GM23338 (cell line): ENCODE results near the gene ZBTB7C. TPM values are rescaled to one million over a fixed set of nuclear protein-coding genes. Genes with fewer than 3 reads are reported as not detected.

Source experiments
- ATAC-seq: fragments of 200-7000 bp; cut with Tn5 transposase; 3 replicates; pipeline ENCODE4 v1.9.1; 2020
- DNase-seq: peaks from one replicate; pipeline ENCODE4 v3.0.0-alpha.2; 2015; ENCODE audit warnings: low spot score
- H2AFZ ChIP-seq: fragments of 200-600 bp; sonication (generic); 2 replicates; pipeline ENCODE4 v1.8.0; 2016; ENCODE audit warnings: antibody characterized with exemption, mild to moderate bottlenecking, moderate library complexity
- H3F3A ChIP-seq: fragments of 200-600 bp; sonication (generic); replicated peaks from 2 replicates; pipeline ENCODE4 v1.8.0; 2017; ENCODE audit warnings: antibody characterized with exemption, mixed run types, low read depth
- H3K27ac ChIP-seq: fragments of 200-600 bp; sonication (generic); 2 replicates; pipeline ENCODE4 v1.6.1; 2016; ENCODE audit warnings: low read depth
- H3K27me3 ChIP-seq: fragments of 200-600 bp; sonication (generic); 2 replicates; pipeline ENCODE4 v1.8.0; 2016; ENCODE audit warnings: mild to moderate bottlenecking, mixed run types, moderate library complexity; ENCODE audit not compliant: insufficient read depth
- H3K36me3 ChIP-seq: fragments of 200-600 bp; sonication (generic); 2 replicates; pipeline ENCODE4 v1.8.0; 2016; ENCODE audit warnings: mild to moderate bottlenecking; ENCODE audit not compliant: insufficient read depth
- H3K4me1 ChIP-seq: fragments of 200-600 bp; sonication (generic); 2 replicates; pipeline ENCODE4 v1.8.0; 2016; ENCODE audit warnings: mild to moderate bottlenecking, moderate library complexity; ENCODE audit not compliant: insufficient read depth
- H3K4me2 ChIP-seq: fragments of 200-600 bp; sonication (generic); 2 replicates; pipeline ENCODE4 v1.7.1; 2017; ENCODE audit warnings: mixed run types
- H3K4me3 ChIP-seq: fragments of 200-600 bp; sonication (generic); 2 replicates; pipeline ENCODE4 v1.6.1; 2016; ENCODE audit warnings: mixed run types
- H3K79me2 ChIP-seq: fragments of 200-600 bp; sonication (generic); replicated peaks from 2 replicates; pipeline ENCODE4 v1.8.0; 2017; ENCODE audit warnings: mild to moderate bottlenecking; ENCODE audit not compliant: insufficient read depth
- H3K9me2 ChIP-seq: fragments of 200-600 bp; sonication (generic); 2 replicates; pipeline ENCODE4 v1.8.0; 2017; ENCODE audit not compliant: insufficient read depth
- H4K20me1 ChIP-seq: fragments of 200-600 bp; sonication (generic); replicated peaks from 2 replicates; pipeline ENCODE4 v1.8.0; 2017; ENCODE audit warnings: mild to moderate bottlenecking; ENCODE audit not compliant: insufficient read depth
- H3K27ac Mint-ChIP-seq: 2 replicates; pipeline ENCODE4 v1.8.0; 2020; ENCODE audit warnings: inconsistent platforms, mild to moderate bottlenecking, moderate library complexity, mixed read lengths
- H3K27me3 Mint-ChIP-seq: 3 replicates; pipeline ENCODE4 v1.8.0; 2022; ENCODE audit warnings: low read depth, mild to moderate bottlenecking, moderate library complexity, mixed read lengths, inconsistent platforms; ENCODE audit not compliant: insufficient read depth, poor library complexity
- H3K36me3 Mint-ChIP-seq: 3 replicates; pipeline ENCODE4 v1.8.0; 2021; ENCODE audit warnings: low read depth, mild to moderate bottlenecking, inconsistent platforms, moderate library complexity, mixed read lengths
- H3K4me1 Mint-ChIP-seq: 3 replicates; pipeline ENCODE4 v1.8.0; 2020; ENCODE audit warnings: mild to moderate bottlenecking, inconsistent platforms, mixed read lengths
- H3K4me3 Mint-ChIP-seq: 3 replicates; pipeline ENCODE4 v1.8.0; 2021; ENCODE audit warnings: moderate library complexity, mild to moderate bottlenecking, inconsistent platforms, mixed read lengths
- H3K9me3 Mint-ChIP-seq: 3 replicates; pipeline ENCODE4 v1.8.0; 2020; ENCODE audit warnings: moderate library complexity, mild to moderate bottlenecking, inconsistent platforms, mixed read lengths
- CREB1 ChIP-seq: fragments of 250-450 bp; sonication (Bioruptor Pico); IDR thresholded peaks from 2 replicates; pipeline ENCODE4 v1.5.0; 2020; ENCODE audit warnings: low read depth, mild to moderate bottlenecking, moderate library complexity
- EZH2 ChIP-seq: fragments of 200-600 bp; sonication (generic); IDR thresholded peaks from one replicate; pipeline ENCODE4 v1.8.0; 2017; ENCODE audit warnings: antibody characterized with exemption, mild to moderate bottlenecking, low read depth; ENCODE audit not compliant: unreplicated experiment
- EZH2phosphoT487 ChIP-seq: fragments of 200-600 bp; sonication (generic); IDR thresholded peaks from one replicate; pipeline ENCODE4 v1.8.1; 2018; ENCODE audit warnings: antibody characterized with exemption; ENCODE audit not compliant: unreplicated experiment
- JUNB ChIP-seq: IDR thresholded peaks from one replicate; pipeline ENCODE4 v1.6.1; 2016; ENCODE audit warnings: antibody characterized with exemption; ENCODE audit not compliant: unreplicated experiment
- NANOG ChIP-seq: IDR thresholded peaks from 2 replicates; pipeline ENCODE4 v1.6.1; 2016; ENCODE audit warnings: antibody characterized with exemption, borderline replicate concordance
- POLR2AphosphoS5 ChIP-seq: IDR thresholded peaks from 2 replicates; pipeline ENCODE4 v1.6.1; 2016; ENCODE audit warnings: antibody characterized with exemption, low read depth
- STAT1 ChIP-seq: IDR thresholded peaks from one replicate; pipeline ENCODE4 v1.6.1; 2016; ENCODE audit warnings: antibody characterized with exemption; ENCODE audit not compliant: unreplicated experiment
- ZNF114 ChIP-seq: fragments of 250-450 bp; sonication (Bioruptor Pico); IDR thresholded peaks from 2 replicates; pipeline ENCODE4 v1.5.0; 2020; ENCODE audit warnings: mild to moderate bottlenecking, moderate library complexity
- ZNF331 ChIP-seq: fragments of 250-450 bp; sonication (Bioruptor Pico); IDR thresholded peaks from 2 replicates; pipeline ENCODE4 v1.5.0; 2020; ENCODE audit warnings: low read depth, mild to moderate bottlenecking, moderate library complexity
- polyA plus RNA-seq: library from polyadenylated mRNA; unstranded; fragments of >200 nt; fragmentation: Nextera tagmentation; extraction: Ambion mirVana; gene quantifications from 2 replicates; pipeline ENCODE4 v1.2.1, GENCODE V29; 2016
- total RNA-seq: library from RNA; depleted of rRNA; stranded (reverse); fragments of >200 nt; shearing (Covaris generic); gene quantifications from 2 replicates; pipeline ENCODE4 v1.2.3, GENCODE V29; 2014
- TF ChIP-seq, protein P1 (sequence below): IDR thresholded peaks from one replicate; pipeline ENCODE4 v1.6.1; 2018; ENCODE audit warnings: antibody characterized with exemption; ENCODE audit not compliant: unreplicated experiment
- TF ChIP-seq, protein P2 (sequence below): fragments of 250-450 bp; sonication (Bioruptor Pico); IDR thresholded peaks from 2 replicates; pipeline ENCODE4 v1.5.0; 2020; ENCODE audit warnings: mild to moderate bottlenecking, moderate library complexity
- TF ChIP-seq, protein P3 (sequence below): IDR thresholded peaks from 2 replicates; pipeline ENCODE4 v1.6.1; 2016; ENCODE audit warnings: antibody characterized with exemption

ZBTB7C gene
- total and polyA plus RNA-seq, 2 experiments from 2014 or later: 0.03 to 0.14 TPM

DNA sequence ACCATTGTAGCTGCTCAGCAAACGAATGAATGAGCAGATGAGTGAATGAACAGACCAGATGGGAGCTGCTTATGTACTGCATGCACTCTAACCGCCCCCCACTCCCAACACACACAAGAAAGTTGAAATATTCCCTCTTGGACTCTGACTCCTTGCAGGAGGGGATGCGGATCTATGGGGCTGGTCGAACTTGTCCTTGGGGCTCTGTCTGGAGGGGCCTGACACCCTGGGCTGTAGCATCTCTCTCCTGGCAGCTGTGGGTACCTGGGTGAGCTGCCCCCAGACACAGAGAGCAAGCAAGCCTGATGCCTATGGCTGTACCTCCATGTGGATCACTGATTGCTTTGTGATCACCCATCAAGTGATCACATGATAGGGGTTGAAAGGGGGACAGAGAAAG lies 286.4 kb downstream of the ZBTB7C start:
- TF ChIP-seq JUNB (no peak), CREB1 (CRISPR knock-in tag) (no peak), ZNF114 (CRISPR knock-in tag) (no peak), STAT1 (no peak), EZH2 (no peak), EZH2phosphoT487 (no peak), NANOG (no peak), ZNF331 (no peak), POLR2AphosphoS5 (no peak)
- TF ChIP-seq, protein P1, sequence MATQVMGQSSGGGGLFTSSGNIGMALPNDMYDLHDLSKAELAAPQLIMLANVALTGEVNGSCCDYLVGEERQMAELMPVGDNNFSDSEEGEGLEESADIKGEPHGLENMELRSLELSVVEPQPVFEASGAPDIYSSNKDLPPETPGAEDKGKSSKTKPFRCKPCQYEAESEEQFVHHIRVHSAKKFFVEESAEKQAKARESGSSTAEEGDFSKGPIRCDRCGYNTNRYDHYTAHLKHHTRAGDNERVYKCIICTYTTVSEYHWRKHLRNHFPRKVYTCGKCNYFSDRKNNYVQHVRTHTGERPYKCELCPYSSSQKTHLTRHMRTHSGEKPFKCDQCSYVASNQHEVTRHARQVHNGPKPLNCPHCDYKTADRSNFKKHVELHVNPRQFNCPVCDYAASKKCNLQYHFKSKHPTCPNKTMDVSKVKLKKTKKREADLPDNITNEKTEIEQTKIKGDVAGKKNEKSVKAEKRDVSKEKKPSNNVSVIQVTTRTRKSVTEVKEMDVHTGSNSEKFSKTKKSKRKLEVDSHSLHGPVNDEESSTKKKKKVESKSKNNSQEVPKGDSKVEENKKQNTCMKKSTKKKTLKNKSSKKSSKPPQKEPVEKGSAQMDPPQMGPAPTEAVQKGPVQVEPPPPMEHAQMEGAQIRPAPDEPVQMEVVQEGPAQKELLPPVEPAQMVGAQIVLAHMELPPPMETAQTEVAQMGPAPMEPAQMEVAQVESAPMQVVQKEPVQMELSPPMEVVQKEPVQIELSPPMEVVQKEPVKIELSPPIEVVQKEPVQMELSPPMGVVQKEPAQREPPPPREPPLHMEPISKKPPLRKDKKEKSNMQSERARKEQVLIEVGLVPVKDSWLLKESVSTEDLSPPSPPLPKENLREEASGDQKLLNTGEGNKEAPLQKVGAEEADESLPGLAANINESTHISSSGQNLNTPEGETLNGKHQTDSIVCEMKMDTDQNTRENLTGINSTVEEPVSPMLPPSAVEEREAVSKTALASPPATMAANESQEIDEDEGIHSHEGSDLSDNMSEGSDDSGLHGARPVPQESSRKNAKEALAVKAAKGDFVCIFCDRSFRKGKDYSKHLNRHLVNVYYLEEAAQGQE: no peak
- TF ChIP-seq, protein P2, sequence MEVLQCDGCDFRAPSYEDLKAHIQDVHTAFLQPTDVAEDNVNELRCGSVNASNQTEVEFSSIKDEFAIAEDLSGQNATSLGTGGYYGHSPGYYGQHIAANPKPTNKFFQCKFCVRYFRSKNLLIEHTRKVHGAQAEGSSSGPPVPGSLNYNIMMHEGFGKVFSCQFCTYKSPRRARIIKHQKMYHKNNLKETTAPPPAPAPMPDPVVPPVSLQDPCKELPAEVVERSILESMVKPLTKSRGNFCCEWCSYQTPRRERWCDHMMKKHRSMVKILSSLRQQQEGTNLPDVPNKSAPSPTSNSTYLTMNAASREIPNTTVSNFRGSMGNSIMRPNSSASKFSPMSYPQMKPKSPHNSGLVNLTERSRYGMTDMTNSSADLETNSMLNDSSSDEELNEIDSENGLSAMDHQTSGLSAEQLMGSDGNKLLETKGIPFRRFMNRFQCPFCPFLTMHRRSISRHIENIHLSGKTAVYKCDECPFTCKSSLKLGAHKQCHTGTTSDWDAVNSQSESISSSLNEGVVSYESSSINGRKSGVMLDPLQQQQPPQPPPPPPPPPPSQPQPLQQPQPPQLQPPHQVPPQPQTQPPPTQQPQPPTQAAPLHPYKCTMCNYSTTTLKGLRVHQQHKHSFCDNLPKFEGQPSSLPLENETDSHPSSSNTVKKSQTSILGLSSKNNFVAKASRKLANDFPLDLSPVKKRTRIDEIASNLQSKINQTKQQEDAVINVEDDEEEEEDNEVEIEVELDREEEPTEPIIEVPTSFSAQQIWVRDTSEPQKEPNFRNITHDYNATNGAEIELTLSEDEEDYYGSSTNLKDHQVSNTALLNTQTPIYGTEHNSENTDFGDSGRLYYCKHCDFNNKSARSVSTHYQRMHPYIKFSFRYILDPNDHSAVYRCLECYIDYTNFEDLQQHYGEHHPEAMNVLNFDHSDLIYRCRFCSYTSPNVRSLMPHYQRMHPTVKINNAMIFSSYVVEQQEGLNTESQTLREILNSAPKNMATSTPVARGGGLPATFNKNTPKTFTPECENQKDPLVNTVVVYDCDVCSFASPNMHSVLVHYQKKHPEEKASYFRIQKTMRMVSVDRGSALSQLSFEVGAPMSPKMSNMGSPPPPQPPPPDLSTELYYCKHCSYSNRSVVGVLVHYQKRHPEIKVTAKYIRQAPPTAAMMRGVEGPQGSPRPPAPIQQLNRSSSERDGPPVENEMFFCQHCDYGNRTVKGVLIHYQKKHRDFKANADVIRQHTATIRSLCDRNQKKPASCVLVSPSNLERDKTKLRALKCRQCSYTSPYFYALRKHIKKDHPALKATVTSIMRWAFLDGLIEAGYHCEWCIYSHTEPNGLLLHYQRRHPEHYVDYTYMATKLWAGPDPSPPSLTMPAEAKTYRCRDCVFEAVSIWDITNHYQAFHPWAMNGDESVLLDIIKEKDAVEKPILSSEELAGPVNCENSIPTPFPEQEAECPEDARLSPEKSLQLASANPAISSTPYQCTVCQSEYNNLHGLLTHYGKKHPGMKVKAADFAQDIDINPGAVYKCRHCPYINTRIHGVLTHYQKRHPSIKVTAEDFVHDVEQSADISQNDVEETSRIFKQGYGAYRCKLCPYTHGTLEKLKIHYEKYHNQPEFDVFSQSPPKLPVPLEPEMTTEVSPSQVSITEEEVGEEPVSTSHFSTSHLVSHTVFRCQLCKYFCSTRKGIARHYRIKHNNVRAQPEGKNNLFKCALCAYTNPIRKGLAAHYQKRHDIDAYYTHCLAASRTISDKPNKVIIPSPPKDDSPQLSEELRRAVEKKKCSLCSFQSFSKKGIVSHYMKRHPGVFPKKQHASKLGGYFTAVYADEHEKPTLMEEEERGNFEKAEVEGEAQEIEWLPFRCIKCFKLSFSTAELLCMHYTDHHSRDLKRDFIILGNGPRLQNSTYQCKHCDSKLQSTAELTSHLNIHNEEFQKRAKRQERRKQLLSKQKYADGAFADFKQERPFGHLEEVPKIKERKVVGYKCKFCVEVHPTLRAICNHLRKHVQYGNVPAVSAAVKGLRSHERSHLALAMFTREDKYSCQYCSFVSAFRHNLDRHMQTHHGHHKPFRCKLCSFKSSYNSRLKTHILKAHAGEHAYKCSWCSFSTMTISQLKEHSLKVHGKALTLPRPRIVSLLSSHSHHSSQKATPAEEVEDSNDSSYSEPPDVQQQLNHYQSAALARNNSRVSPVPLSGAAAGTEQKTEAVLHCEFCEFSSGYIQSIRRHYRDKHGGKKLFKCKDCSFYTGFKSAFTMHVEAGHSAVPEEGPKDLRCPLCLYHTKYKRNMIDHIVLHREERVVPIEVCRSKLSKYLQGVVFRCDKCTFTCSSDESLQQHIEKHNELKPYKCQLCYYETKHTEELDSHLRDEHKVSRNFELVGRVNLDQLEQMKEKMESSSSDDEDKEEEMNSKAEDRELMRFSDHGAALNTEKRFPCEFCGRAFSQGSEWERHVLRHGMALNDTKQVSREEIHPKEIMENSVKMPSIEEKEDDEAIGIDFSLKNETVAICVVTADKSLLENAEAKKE: no peak
- TF ChIP-seq, protein P3, sequence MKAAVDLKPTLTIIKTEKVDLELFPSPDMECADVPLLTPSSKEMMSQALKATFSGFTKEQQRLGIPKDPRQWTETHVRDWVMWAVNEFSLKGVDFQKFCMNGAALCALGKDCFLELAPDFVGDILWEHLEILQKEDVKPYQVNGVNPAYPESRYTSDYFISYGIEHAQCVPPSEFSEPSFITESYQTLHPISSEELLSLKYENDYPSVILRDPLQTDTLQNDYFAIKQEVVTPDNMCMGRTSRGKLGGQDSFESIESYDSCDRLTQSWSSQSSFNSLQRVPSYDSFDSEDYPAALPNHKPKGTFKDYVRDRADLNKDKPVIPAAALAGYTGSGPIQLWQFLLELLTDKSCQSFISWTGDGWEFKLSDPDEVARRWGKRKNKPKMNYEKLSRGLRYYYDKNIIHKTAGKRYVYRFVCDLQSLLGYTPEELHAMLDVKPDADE: no peak

More for the DNA sequence above, 286.4 kb downstream of the ZBTB7C start:
- Histone ChIP-seq H3K4me3 (no peak overlapping the region), H3K4me2 (no peak overlapping the region), H3K4me1 (no peaks in the 10 kb centered on the region; the same call in 1 of the 2 replicates), H3K27ac (no peak overlapping the region), H3K27me3 (no peaks in the 10 kb centered on the region), H3F3A (no peaks in the 10 kb centered on the region), H3K36me3 (no peaks in the 10 kb centered on the region), H3K9me2 (no peaks in the 10 kb centered on the region), H2AFZ (peak overlapping the region; percentile 66; the same call in 1 of the 2 replicates), H4K20me1 (no peaks in the 10 kb centered on the region), H3K79me2 (no peaks in the 10 kb centered on the region)
- Mint-ChIP-seq H3K9me3 (no peaks in the 10 kb centered on the region), H3K4me3 (no peak overlapping the region), H3K27me3 (peaks cover 10% of the 10 kb centered on the region), H3K4me1 (peaks cover 24% of the 10 kb centered on the region), H3K27ac (no peak overlapping the region), H3K36me3 (no peaks in the 10 kb centered on the region)
- no peak for ATAC-seq
- DNase-seq: no peak
